Ovary (tissue), 3 donors: ENCODE measurements around the gene LYST.

Source experiments
- POLR2A ChIP-seq: fragments of 450-650 bp; IDR thresholded peaks from one replicate; pipeline ENCODE4 v1.6.1; 2017; ENCODE audit warnings: antibody characterized with exemption, mild to moderate bottlenecking, moderate library complexity
- TF ChIP-seq, protein P1 (sequence below), 3 donors: fragments of 450-650 bp in 2 of 3; fragments of 200-600 bp in 1 of 3; IDR thresholded peaks; one replicate each; pipeline versions ENCODE4 v1.5.1 to v1.8.0; 2016 to 2022; ENCODE audit warnings: antibody characterized with exemption in 3 of 3, mild to moderate bottlenecking in 1 of 3
- donor health status: DM: no; HTN: no; CAD: no.

- no peak for TF ChIP-seq POLR2A
- TF ChIP-seq, protein P1, sequence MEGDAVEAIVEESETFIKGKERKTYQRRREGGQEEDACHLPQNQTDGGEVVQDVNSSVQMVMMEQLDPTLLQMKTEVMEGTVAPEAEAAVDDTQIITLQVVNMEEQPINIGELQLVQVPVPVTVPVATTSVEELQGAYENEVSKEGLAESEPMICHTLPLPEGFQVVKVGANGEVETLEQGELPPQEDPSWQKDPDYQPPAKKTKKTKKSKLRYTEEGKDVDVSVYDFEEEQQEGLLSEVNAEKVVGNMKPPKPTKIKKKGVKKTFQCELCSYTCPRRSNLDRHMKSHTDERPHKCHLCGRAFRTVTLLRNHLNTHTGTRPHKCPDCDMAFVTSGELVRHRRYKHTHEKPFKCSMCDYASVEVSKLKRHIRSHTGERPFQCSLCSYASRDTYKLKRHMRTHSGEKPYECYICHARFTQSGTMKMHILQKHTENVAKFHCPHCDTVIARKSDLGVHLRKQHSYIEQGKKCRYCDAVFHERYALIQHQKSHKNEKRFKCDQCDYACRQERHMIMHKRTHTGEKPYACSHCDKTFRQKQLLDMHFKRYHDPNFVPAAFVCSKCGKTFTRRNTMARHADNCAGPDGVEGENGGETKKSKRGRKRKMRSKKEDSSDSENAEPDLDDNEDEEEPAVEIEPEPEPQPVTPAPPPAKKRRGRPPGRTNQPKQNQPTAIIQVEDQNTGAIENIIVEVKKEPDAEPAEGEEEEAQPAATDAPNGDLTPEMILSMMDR (IDR thresholded peaks at IDR 0.05) = no peak
Measured at GRCh38 chr1:235741294-235741693, 125.4 kb downstream of the LYST start.
